Activated naive CD4-positive, alpha-beta T cell treated with Interleukin-2 at 50 U/mL for 16 hours (primary cell): ENCODE data around the gene UBE2J2.
"Not testable (repeated sequence)": the region's sequence is repeated elsewhere in the genome, so short reads cannot be mapped to it uniquely, and the experiment has no call there.

ENCODE experiments used
- DNase-seq: peaks from one replicate; pipeline ENCODE4 v3.0.0-alpha.2; 2020

Gene UBE2J2

DNA sequence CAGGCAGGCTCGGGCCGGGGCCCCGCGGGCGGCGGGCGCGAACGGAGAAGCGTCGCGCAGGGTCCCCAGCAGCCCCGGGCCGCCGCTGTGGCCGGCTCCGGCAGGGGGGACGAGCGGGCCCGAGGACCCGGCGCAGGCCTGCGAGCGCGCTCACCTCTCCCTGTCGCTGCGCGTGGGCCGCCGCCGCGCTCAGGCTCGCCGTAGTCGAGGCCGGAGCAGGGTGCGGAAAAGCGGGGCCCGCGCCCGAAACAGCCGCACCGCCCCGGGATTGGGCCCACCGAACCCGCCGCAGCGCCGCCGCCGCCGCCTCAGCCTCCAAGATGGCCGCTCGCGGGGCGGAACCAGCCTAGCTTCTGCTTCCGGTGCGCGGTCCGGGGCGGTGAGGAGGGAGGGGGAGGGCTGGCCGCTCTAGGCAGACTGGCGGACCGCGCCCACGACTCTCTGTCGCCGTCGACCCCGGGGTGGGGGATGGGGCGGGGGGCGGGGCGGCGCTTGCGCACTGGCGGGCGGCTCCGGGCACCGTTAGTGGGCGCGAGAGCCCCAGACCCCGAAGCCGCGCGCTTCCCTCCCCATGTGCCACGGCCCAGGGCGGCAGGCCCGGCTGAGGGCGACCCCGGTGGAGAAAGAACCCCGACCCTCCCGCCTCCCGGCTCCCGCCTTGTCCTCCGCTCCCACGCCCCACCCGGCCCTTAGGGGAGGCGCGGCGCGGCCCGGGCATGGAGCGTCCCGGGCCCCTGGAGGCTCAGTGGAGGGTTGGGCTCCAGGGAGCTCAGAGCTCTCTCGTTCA is at the start of gene UBE2J2:
UBE2J2 (minus strand) TSS at position 343 of the 787 bp plus-strand sequence. CDS start 5,862 bp downstream, outside the sequence.
- DNase-seq, result peak; percentile 93

DNA sequence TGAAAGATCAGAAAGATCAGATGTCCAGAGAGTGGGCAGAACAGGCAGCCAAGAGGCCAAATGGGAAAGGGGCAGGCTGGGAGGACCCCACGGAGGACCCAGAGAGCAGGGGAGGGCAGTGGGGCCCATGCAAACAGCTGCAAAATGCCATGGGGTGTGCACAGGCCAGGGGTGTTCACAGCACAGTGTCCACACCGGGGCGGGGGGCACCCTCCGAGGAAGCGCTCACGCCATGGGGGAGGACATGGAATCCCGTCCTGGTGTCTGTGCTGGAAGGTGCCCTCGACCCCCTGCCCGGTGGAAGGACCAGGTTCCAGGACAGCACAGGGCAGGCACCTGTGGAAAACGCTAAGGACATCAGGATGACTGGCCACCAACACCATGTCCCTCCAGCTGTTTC is 49.3 kb upstream of the UBE2J2 start:
- DNase-seq, result no peak

DNA sequence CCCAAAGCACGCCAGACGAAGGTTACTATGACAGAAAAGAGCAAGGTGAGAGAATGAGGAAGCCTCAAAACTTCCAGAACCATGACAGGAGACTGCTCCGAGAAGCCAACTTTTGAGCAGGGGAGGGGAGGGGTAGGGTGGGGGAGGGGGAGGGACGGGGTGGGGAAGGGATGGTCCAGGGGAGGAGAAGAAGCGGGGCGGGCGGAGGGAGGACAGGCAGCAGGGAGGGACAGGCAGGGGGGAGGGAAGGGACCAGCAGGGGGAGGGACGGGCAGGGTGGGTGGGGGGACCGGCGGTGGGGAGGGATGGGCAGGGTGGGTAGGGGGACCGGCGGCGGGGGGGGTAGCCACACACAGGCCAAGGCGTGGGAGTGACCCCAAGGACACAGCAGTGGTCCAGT is 48.8 kb upstream of the UBE2J2 start:
- no peak for DNase-seq

DNA sequence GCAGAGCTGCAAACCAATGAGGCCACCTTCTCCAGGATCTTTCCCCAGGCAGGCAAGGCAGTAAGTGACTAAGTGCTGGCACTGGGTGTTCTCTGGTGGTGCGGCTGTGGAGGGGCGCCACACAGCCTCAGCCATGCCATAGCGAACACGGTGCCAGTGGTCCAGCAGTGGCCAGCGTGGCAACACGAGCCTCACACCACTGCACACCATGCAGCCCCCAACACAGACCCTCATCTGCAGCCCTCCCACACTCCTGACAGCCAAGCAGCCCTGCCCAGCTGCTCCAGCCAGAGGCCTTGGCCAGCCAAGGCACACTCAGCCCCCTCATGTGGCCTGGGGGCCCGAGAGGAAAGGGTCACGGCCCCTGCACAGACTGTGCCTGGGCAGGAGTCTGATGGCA is 47.8 kb upstream of the UBE2J2 start:
- DNase-seq, result no peak

DNA sequence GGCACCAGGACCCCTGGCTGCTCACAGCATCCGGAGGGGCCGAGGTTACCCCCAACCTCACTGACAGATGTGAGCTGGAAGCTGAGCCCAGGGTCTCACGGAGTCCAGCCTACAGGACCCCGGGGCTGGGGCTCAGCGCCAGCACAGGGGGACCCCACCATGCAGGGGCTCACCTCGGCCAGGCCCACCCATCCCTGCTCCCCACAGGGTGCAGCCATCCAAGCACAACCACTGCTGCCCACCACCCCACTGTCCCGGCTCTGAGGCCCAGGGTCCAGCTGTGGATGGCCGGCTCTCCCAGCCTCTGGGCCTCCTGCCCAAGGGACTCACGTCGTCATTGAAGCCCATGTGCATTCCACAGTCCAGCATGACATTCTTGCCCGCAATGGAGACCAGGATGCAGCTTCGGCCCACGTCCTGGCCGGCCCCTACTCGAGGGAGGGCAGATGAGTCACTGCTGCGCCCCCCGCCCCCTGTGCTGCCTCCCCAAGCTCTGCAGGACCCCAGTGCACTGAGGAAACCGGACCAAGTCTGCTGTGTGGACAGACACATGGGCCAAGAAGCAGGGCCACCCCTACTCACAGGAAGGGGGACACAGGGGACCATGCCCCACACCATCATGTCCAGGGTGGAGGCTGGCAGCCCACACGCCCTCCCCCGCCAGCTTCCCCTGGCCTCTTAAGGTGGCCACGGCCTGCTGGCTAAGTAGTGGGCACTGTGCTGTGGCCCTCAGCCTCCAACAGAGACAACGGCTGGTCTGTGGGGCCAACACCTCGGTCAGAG is 47.2 kb upstream of the UBE2J2 start:
- DNase-seq, result no peak

DNA sequence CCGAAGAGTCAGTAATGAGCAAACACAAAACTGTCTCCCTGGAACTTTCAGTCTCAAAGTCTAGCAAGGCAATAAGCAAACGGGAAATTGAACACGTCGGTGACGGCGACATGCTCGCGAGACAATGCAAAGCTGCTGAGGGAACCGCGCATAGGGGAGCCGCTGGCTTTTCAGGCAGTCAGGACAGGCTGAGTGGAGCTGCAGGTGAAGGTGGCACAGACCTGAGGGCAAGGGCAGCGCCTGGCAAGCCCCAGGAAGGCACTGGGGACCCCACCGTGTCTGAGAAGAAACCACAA is 45.9 kb upstream of the UBE2J2 start:
- DNase-seq, result no peak

DNA sequence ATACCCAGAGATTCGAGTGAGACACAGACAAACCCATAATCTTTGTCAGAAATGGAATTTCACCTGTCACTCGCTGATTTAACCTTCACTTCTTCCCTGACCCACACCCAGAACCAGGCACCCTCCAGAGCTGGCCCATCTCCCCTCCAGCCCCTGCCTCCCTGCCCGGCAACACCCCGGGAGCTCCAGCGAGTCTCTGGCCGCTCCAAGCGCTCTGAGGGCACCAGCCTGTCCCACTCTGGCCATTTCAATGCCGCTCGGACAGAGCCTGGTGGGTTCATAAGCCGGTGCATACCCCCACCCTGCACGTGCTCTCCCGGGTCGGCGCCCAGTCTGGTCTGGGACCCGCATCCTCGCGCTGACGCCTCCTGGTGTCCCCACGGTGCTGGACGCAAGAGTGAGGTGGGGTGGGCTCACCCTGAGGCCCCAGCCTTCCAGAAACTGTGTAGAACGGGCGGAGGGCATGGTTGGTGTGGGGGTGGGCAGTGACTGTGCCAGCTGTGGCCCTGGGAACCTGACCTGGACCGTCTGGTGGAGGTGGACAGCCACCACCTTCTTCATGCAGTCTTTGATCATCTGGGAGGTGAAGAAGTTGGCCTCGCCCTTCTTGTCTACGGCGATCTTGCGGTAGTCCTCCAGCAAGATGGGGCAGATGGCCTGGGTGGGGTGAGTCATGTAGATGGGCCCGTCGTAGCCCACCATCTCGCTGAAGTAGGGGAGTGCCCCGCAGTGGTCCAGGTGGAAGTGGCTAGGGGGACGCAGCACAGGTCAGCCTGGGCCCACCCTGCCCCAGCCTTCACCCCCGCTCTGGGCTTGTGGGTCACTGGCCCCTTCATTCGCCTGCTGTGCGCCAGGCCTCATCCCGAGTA is 45.4 kb upstream of the UBE2J2 start:
- no peak for DNase-seq

DNA sequence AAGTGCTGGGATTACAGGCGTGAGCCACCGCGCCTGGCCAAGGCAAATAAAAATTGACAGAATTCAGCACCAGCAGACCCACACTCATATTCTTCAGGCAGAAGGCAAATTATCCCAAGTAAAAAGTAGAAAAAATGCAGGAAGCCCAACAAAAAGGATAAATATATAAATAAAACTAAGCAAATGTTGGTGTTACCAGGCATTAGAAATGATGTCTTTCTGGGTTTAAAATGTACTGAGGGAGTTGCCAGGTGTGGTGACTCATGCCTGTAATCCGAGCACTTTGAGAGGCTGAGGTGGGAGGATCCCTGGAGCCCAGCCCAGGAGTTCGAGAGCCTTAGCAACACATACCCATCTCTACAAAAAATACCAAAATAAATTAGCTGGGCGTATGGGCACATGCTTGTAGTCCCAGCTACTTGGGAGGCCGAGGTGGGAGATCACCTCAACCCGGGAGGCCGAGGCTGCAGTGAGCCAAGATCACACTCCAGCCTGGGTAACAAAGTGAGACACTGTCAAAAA is 44.5 kb upstream of the UBE2J2 start:
- no peak for DNase-seq

DNA sequence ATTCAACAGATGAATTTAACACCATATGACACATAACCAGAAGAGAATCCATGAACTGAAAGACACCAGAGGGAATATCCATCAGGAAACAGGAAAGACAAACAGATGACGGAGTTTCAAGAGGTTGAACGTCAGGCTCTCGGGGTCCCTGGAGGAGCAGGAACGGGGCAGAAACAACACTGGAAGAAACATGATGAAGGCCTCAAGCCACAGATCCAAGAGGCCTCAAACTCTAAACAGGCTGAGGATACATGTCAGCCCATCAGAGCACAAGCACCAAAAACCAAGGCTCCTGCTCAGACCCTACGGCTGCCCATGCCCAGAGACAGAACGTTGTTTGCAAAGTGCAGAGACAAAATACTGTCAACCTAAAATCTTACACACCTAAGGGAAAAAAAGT is 43.8 kb upstream of the UBE2J2 start:
- DNase-seq, result no peak

DNA sequence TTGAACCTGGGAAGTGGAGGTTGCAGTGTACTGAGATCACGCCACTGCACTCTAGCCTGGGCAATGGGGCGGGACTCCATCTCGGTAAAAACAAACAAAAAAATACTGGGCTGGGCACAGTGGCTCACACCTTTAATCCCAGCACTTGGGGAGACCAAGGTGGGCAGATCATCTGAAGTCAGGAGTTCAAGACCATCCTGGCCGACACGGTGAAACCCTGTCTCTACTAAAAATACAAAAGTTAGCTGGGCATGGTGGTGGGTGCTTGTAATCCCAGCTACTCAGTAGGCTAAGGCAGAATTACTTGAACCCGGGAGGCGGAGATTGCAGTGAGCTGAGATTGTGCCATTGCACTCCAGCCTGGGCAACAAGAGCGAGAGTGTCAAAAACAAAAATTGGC is 42.5 kb upstream of the UBE2J2 start:
- DNase-seq, result not testable (repeated sequence)

DNA sequence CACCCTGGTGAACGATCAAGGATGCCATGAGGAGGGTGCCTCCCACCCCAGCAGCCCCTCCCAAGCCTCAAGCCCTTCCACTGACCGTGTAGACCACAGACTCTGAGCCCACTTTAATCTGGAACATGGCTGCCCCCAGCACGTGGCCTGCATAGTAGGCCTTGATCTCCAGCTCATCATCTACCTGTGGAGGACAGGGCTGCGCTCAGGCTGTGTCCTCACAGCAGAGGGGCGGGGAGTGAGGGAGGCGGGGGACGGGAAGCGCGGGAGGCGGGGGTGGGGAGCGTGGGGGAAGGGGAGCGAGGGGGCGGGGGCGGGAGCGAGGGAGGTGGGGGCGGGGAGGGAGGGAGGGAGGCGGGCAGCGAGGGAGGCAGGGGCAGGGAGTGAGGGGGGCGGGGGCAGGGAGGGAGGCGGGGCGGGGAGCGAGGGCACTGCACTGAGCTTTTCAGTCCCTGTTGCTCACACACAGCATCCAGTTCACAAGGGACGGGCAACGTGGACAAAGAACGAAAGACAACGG is 41.8 kb upstream of the UBE2J2 start:
- DNase-seq, result no peak

DNA sequence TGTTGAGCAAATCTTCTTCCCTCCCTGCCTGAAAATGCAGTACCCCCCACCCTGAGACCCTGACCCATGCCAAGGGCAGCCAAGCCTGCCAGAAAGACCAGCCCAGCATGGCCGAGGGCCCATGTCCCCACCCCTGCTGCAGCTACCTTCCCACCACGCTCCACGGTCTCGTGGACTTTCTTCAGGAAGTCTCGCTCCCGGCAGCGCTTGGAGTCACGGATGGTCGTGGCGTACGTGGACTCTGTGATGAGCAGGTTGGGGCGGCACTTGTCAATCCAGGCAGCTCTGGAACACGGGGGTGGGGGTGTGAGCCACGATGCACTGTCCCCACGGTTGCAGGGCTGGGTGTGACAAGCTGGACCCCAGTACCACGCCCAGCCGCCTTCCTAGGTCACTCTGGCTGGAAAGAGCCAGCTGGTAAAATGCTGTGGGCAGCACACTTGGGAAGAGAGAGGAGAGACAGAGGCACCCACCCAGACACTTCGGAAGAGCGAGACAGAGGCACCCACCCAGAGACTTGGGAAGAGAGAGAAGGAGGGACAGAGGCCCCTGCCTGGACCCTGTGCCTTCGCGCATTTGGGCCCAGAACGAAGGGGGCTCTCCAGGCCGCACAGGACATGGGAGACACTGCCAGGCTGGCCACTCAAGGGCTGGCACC is 41.2 kb upstream of the UBE2J2 start:
- no peak for DNase-seq

DNA sequence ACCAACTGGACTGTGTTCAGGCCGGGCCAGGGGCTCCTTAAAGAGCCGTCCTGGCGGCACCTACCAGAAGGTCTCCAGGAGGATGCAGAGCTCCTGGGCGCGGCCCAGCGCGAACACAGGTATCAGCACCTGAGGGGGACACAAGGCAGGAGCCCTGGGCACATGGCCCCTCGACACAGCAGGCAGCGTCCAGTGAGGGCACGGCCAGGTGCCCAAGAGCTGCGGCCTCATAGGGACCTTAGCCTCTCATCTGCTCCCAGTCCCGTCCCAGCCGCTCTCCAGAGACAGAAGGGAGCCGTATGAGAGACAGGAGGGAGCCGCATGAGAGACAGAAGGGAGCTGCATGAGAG is 40.6 kb upstream of the UBE2J2 start:
- no peak for DNase-seq

DNA sequence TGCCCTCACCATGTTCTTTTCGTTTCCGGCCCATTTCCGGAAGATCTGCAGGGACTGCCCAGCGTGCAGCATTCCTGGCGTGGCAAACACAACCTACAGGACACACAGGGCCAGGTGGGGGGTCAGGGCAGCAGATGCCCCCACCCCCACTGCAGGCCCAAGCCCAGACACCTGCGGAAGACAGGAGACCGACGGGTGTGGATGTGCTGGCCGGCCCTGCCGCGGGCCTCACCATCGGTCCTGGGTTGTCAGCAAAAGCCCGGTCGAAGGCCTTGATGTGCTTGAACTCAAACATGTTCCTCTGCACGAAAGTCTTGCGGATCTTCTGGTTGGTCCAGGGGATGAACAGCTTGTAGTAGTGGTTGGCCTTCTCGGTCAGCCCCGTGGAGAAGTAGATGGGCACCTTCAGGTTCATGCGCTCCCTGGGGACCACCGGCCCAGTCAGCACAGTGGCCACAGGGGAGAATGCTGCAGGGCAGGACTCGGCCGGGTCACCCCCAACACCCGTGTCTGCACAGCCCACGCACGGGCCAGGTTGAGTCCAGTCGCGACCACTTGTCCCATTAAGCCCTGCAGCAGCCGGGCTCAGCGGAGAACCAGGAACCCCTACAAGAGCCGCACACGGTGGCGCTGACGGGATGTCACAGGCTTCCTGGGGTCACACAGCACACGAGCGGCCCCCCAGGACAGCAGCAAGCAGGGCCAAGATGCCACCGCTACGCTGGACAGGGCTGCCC is 40.0 kb upstream of the UBE2J2 start:
- no peak for DNase-seq

DNA sequence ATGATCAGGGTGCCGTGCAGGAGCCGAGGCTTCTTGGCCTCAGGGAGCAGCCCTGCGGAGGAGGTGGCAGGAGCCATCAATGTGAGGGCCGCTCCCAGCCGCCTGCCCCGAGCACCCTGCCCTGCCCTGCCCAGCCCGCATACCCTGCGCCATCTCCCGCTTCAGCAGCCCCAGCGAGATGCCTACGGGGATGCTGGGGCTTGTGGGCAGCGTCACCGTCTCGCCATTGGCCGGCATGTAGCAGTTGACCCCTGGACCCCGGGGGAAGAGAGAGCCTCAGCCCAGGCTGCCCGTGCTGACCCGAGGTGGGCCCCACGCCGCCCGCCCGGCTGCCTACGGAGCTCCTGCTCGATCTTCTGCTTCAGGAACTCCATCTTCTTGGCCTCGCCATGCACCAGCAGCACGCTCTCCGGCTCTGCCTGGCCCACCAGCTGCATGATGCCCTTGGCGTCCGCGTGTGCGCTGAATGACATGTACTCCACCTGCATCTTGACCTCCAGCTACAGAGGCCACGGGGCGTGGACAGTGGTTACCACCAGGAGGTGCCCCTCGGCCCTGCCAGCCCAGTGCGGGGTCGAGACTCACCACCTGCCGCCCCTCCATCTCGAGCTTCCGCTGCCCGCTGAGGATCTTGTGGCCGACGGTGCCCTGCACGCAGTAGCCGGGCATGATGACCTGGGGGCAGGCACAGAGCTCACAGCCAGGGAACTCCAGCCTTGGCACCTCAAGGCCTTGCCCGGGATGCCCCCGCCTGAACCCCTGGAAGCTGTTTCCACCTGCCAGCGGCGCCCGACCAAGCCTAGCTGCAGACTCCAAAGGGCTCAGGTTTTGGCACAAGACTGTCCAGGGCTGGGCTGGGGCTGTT is 39.0 kb upstream of the UBE2J2 start:
- DNase-seq, result no peak

DNA sequence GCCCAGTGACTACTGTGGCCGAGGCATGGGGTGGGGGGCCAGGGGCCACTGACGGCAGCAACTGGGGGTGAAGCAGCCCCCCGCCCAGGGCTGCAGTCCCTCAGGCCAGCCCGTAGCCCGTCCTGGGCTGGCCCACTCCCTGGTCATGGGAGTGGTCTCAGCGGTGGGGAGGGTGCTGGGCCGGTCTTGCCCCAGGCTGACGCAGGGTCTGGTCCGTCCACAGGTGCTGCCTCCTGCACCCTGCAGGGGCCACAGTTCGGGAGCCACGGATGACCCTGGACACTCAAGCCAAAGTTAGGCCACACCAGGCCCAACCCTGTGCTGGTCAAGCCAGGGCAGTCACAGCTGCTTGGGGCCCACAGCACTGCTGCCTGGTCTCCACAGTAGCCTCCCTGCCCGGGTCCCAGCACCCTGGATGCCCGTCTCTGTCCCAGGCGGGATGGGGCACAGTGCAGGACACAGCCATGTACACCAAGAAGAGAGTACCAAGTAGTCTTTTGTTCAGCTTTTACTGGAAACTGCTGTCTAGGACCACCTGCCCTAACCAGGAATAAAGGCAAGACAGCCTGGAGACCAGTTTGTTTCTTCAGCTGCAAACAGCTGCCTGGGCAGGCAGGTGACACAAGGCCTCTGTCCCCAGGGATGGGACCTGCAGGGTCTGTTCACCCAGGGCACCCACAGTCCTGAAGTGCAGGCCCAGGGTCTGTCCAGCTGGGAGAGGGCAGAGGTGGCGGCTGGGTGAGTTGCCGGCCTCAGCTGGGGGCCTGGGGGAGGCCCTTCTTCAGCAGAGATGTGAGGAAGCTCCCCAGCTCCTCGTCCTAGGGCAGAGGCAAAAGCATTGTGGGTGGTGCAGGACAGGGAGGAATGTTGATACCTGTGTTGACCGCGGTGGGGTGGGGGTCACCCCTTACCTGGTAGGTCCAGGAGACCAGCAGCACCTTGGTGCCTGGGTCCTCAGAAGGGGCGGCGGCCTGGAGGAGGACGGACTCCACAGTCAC is 37.8 kb upstream of the UBE2J2 start:
- no peak for DNase-seq

DNA sequence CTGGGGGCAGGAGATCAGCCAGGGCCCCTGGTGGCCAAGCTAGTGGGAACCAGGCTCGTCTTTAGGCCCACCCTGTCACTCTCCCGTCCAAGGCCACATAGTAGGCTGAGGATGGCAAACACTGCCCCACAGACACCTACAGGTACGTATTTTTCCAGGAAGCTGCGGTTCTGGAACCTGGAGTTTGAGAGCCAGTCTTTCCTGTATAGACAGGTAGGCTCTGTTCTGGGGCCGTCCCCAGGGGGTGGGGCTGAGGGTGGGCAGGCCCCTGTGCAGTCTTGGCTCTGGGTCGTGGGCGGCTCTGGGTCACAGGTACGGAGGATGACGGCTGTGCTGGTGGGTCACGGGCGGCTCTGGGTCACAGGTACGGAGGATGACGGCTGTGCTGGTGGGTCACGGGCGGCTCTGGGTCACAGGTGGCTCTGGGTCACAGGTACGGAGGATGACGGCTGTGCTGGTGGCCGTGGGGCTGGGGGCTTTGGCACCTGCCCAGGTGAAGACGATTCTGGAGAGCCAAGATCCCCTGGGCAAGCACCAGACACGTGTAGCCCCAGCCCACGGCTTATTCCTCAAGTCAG is 36.9 kb upstream of the UBE2J2 start:
- no peak for DNase-seq

DNA sequence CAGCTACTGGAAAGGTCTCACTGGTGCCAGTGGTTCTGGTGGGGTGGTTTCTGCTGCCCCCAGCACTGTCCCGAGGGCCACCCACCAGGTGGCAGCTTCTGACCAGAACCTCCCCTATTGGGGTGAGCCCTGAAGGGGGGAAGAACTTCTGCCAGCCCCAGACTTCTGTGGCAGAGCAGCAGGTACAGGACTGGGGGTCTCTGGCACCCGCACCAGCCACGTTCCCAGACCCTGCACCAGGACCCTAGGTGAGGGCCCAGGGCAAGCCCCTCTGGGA is 36.4 kb upstream of the UBE2J2 start:
- DNase-seq, result no peak
